GM10266 (cell line): ENCODE measurements around the gene CHAT.

Experiments
- DNase-seq: peaks from one replicate; pipeline ENCODE4 v3.0.0; 2012; ENCODE audit errors: extremely low spot score
- CTCF ChIP-seq: IDR thresholded peaks from 2 replicates; pipeline ENCODE4 v1.5.1; 2012; ENCODE audit warnings: mild to moderate bottlenecking, low read depth; ENCODE audit not compliant: control insufficient read depth, insufficient read depth; ENCODE audit errors: missing control alignments

CHAT gene

GRCh38 chr10:49663596-49663995, 49.8 kb downstream of the CHAT start:
- DNase-seq, result no peak
- no peak for TF ChIP-seq CTCF

- DNase-seq, result no peak
- TF ChIP-seq CTCF, result no peak
Measured at GRCh38 chr10:49664006-49664841, 50.4 kb downstream of the CHAT start.

- TF ChIP-seq CTCF, result no peak
- no peak for DNase-seq
Measured at GRCh38 chr10:49664842-49665355, 51.1 kb downstream of the CHAT start.

- DNase-seq, result no peak
- no peak for TF ChIP-seq CTCF
Measured at GRCh38 chr10:49666054-49666615, 52.3 kb downstream of the CHAT start.

GRCh38 chr10:49666685-49667084, 52.8 kb downstream of the CHAT start:
- DNase-seq, result no peak
- no peak for TF ChIP-seq CTCF

GRCh38 chr10:49667991-49668390, 54.2 kb downstream of the CHAT start:
- no peak for DNase-seq
- TF ChIP-seq CTCF, result no peak

GRCh38 chr10:49668684-49669083, 54.8 kb downstream of the CHAT start:
- no peak for DNase-seq
- TF ChIP-seq CTCF, result no peak
